ENCODE data around the gene PHTF1. TPM values are rescaled to one million over a fixed set of nuclear protein-coding genes. Genes with fewer than 3 reads are reported as not detected.

PHTF1 gene
- total and polyA plus RNA-seq, 8 donors = 3.9 to 48.2 (median 15.5) TPM

DNA sequence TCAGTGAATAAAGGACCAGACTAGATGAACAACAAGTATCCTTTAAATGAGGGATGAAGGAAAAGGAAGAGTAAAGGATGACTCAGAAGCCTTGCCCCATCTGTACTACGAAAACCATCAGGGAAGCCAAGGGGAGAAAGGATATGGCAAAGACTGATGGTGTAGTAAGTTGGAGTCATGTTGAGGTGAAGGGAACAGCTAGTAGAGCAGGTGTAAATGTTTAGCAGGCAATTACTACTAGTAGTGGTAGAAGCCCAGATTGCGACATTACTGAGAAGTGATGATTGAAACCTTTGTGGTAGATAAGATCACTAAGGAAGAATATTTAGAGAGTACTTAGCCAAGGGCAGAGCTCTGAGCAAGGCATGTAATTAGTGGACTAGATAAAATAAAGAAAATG, 84.0 kb downstream of the PHTF1 start:
- intact Hi-C loops (cut with DNase I; ENCODE audit: low total_unique reads) = loop anchor here (10.0 kb wide), 1 partner anchor 541 kb away; no protein-coding TSS in a partner anchor
- Histone ChIP-seq H3K4me3 (no peak overlapping the region), H3K36me3 (peaks cover 0 to 31% (median 26%) of the 10 kb centered on the region in 4 donors), H3K4me1 (peaks cover 0 to 13% (median 7%) of the 10 kb centered on the region in 4 donors), H3K9me3 (no peaks in the 10 kb centered on the region), H3K27ac (no peak overlapping the region), H3K27me3 (no peaks in the 10 kb centered on the region)
- WGBS, 5 donors = 87 to 97% (median 92%) methylated on average over 2 of the region's 2 CpGs
- TF ChIP-seq POLR2A (IDR thresholded peaks at IDR 0.05) = no peak
- DNase-seq = no peak

DNA sequence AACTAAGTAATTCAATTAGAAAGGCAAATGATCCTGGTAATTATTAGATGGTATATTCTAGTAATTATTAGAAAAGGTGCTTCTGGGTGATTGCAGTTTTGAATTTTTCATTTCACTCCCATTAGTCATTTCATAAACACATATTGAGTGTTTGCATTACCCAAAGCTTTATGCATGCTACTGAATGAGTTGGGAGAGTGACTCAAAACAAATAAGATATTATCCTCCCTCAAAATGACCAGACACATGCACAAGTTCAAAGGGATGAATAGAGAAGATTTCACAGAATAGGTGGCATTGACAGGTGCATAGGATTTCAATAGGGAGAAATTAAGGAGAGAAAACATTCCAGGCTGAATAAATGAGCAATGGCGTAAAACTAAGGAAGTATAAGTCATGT, 84.7 kb downstream of the PHTF1 start:
- H3K36me3 ChIP-seq = peaks cover 0 to 31% (median 26%) of the 10 kb centered on the region in 4 donors
- no peak overlapping the region for H3K27ac ChIP-seq
- intact Hi-C loops (cut with DNase I; ENCODE audit: low total_unique reads) = loop anchor here (10.0 kb wide), 1 partner anchor 540 kb away; no protein-coding TSS in a partner anchor
- H3K27me3 ChIP-seq = no peaks in the 10 kb centered on the region
- no peaks in the 10 kb centered on the region for H3K9me3 ChIP-seq
- H3K4me1 ChIP-seq = peaks cover 0 to 13% (median 7%) of the 10 kb centered on the region in 4 donors
- no peak for DNase-seq
- TF ChIP-seq POLR2AphosphoS5 (IDR thresholded peaks at IDR 0.05) (no peak), EP300 (IDR thresholded peaks at IDR 0.05) (no peak), POLR2A (IDR thresholded peaks at IDR 0.05) (no peak)
- TF ChIP-seq, protein P1, sequence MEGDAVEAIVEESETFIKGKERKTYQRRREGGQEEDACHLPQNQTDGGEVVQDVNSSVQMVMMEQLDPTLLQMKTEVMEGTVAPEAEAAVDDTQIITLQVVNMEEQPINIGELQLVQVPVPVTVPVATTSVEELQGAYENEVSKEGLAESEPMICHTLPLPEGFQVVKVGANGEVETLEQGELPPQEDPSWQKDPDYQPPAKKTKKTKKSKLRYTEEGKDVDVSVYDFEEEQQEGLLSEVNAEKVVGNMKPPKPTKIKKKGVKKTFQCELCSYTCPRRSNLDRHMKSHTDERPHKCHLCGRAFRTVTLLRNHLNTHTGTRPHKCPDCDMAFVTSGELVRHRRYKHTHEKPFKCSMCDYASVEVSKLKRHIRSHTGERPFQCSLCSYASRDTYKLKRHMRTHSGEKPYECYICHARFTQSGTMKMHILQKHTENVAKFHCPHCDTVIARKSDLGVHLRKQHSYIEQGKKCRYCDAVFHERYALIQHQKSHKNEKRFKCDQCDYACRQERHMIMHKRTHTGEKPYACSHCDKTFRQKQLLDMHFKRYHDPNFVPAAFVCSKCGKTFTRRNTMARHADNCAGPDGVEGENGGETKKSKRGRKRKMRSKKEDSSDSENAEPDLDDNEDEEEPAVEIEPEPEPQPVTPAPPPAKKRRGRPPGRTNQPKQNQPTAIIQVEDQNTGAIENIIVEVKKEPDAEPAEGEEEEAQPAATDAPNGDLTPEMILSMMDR (IDR thresholded peaks at IDR 0.05) = no peak
- H3K4me3 ChIP-seq = no peak overlapping the region
- 85 to 100% (median 88%) methylated on average over 1 of the region's 1 CpG for WGBS, 5 donors

DNA sequence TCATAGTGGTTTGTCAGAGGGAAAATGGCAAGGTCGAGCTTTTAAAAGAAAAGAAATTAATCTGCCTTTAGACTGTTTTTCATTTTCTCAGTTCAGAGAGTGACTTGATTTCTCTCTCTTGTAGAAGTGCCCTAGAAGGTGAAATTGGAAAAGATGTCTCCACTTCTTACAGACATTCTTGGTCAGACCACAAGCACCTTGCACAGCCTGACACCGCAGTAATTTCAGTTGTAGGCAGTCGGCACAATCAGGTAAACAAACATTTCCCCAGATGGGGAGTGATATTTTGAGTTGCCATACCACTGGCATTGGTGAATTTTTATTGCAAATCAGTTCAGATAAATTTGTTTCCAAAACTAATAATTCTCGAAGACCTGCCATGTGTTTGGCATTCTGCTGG, 86.8 kb downstream of the PHTF1 start:
- intact Hi-C loops (cut with DNase I; ENCODE audit: low total_unique reads) = loop anchor here (10.0 kb wide), 1 partner anchor 538 kb away; no protein-coding TSS in a partner anchor
- Histone ChIP-seq H3K36me3 (peaks cover 0 to 30% (median 27%) of the 10 kb centered on the region in 4 donors), H3K4me3 (no peak overlapping the region), H3K27me3 (no peaks in the 10 kb centered on the region), H3K4me1 (peaks cover 0 to 9% (median 3%) of the 10 kb centered on the region in 4 donors), H3K9me3 (no peaks in the 10 kb centered on the region), H3K27ac (no peak overlapping the region)
- TF ChIP-seq POLR2AphosphoS5 (IDR thresholded peaks at IDR 0.05) (no peak), EP300 (IDR thresholded peaks at IDR 0.05) (no peak), POLR2A (IDR thresholded peaks at IDR 0.05) (no peak)
- TF ChIP-seq, protein P1 (IDR thresholded peaks at IDR 0.05) = no peak
- 54 to 78% (median 61%) methylated on average over 4 of the region's 4 CpGs for WGBS, 5 donors
- no peak for DNase-seq

DNA sequence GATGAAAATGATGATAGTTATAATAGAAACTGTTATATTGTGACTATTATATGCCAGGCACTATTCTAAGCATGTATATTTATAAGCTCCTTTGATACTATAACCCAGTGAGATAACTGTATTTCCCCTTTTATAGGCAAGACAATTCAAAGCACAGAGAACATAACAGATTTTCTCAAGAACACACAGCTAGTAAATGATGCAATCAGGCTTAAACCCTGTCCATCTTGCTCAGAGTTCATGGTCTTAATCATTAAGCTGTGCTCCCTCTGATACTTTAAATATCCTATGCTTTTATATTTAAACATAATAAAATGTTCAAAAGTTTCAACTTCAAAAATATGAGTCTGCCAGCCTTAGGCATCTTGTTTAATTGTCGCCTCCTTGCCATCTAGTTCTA, 88.6 kb downstream of the PHTF1 start:
- no peak for DNase-seq
- no peak overlapping the region for H3K4me3 ChIP-seq
- H3K4me1 ChIP-seq = peaks cover 0 to 5% (median 0%) of the 10 kb centered on the region in 4 donors
- no peaks in the 10 kb centered on the region for H3K9me3 ChIP-seq
- peaks cover 0 to 40% (median 27%) of the 10 kb centered on the region in 4 donors for H3K36me3 ChIP-seq
- no peak for TF ChIP-seq EP300 (IDR thresholded peaks at IDR 0.05)
- TF ChIP-seq POLR2A (IDR thresholded peaks at IDR 0.05) = no peak
- no peak for TF ChIP-seq POLR2AphosphoS5 (IDR thresholded peaks at IDR 0.05)
- TF ChIP-seq, protein P1 (IDR thresholded peaks at IDR 0.05) = no peak
- H3K27me3 ChIP-seq = no peaks in the 10 kb centered on the region
- H3K27ac ChIP-seq = no peak overlapping the region
- WGBS, 5 donors = 91 to 98% (median 93%) methylated on average over 1 of the region's 1 CpG
- intact Hi-C loops (cut with DNase I; ENCODE audit: low total_unique reads) = loop anchor here (10.0 kb wide), 1 partner anchor 536 kb away; no protein-coding TSS in a partner anchor

DNA sequence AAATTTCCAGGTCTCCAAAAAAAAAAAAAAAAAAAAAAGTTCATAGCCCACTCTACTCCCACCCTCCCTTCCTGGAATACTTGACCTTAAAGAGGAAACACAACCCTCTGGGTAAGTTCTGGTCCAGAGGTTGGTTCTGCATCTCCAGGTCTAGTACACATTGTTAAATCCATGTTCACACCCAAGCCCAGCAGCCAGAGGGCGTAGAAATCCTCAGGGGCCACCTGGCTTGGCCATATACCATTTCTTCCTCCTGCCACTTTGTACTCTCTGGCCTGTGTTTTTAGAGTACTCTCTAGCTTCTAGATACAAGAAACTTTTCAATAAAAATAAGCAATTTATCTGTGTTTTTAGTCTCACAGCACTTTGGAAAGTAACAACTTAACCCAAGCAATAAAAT, 89.3 kb downstream of the PHTF1 start:
- TF ChIP-seq EP300 (IDR thresholded peaks at IDR 0.05) (no peak), POLR2AphosphoS5 (IDR thresholded peaks at IDR 0.05) (no peak), POLR2A (IDR thresholded peaks at IDR 0.05) (no peak)
- TF ChIP-seq, protein P1 (IDR thresholded peaks at IDR 0.05) = no peak
- WGBS, 5 donors = 83 to 93% (median 89%) methylated on average over 1 of the region's 1 CpG
- Histone ChIP-seq H3K9me3 (no peaks in the 10 kb centered on the region), H3K27me3 (no peaks in the 10 kb centered on the region), H3K27ac (no peak overlapping the region), H3K4me3 (no peak overlapping the region), H3K36me3 (peaks cover 0 to 40% (median 26%) of the 10 kb centered on the region in 4 donors), H3K4me1 (peaks cover 0 to 5% (median 0%) of the 10 kb centered on the region in 4 donors)
- DNase-seq = no peak
- intact Hi-C loops (cut with DNase I; ENCODE audit: low total_unique reads) = loop anchor here (10.0 kb wide), 1 partner anchor 535 kb away; no protein-coding TSS in a partner anchor

All from stomach (tissue), 9 donors.